Large intestine (tissue), 3 donors: ENCODE results near the gene TMEM205. TPM values are rescaled to one million over a fixed set of nuclear protein-coding genes. Genes with fewer than 3 reads are reported as not detected.
"Not testable (repeated sequence)": the region's sequence is repeated elsewhere in the genome, so short reads cannot be mapped to it uniquely, and the experiment has no call there.

Experiments used
- DNase-seq, 2 donors: peaks; one replicate each; pipeline versions ENCODE4 v3.0.0 to v3.0.0-alpha.2; 2013
- H3K27ac ChIP-seq: one replicate; pipeline ENCODE4 v1.5.1; 2013; ENCODE audit warnings: low read length
- H3K27me3 ChIP-seq: 2 replicates; pipeline ENCODE4 v1.6.1; 2013; ENCODE audit warnings: low read length; ENCODE audit not compliant: control insufficient read depth, insufficient read depth
- H3K36me3 ChIP-seq: 2 replicates; pipeline ENCODE4 v1.6.1; 2013; ENCODE audit warnings: low read length; ENCODE audit not compliant: control insufficient read depth, insufficient read depth
- H3K4me1 ChIP-seq: one replicate; pipeline ENCODE4 v1.6.1; 2013; ENCODE audit warnings: low read length; ENCODE audit not compliant: control insufficient read depth, insufficient read depth
- H3K4me3 ChIP-seq: one replicate; pipeline ENCODE4 v1.5.1; 2013; ENCODE audit warnings: low read length
- H3K9me3 ChIP-seq: one replicate; pipeline ENCODE4 v1.6.1; 2013; ENCODE audit warnings: mild to moderate bottlenecking, low read depth, low read length, moderate library complexity; ENCODE audit not compliant: control insufficient read depth
- WGBS: methylation state at CpG from one replicate; pipeline ENCODE4 v1.1.5; 2013; ENCODE audit warnings: low lambda C conversion rate; ENCODE audit not compliant: insufficient coverage; 5-methylcytosine and 5-hydroxymethylcytosine counted together
- polyA plus RNA-seq: library from polyadenylated mRNA; unstranded; fragments of 120-200 nt; gene quantifications from one replicate; pipeline ENCODE4 v1.2.1, GENCODE V29; 2013

Gene TMEM205
- polyA plus RNA-seq, 1 donor = 111 TPM

- Histone ChIP-seq H3K9me3 (peaks cover 4% of the 10 kb centered on the region), H3K4me3 (peak overlapping the region; percentile 40), H3K36me3 (peaks cover 5% of the 10 kb centered on the region), H3K27me3 (peaks cover 15% of the 10 kb centered on the region), H3K27ac (peak overlapping the region; percentile 67), H3K4me1 (peaks cover 34% of the 10 kb centered on the region)
- 0% methylated on average over 2 of the region's 54 CpGs for WGBS
- DNase-seq = peak; percentile 94 to 97
Measured at GRCh38 chr19:11380653-11381537, 34.8 kb upstream of the TMEM205 start.

DNA sequence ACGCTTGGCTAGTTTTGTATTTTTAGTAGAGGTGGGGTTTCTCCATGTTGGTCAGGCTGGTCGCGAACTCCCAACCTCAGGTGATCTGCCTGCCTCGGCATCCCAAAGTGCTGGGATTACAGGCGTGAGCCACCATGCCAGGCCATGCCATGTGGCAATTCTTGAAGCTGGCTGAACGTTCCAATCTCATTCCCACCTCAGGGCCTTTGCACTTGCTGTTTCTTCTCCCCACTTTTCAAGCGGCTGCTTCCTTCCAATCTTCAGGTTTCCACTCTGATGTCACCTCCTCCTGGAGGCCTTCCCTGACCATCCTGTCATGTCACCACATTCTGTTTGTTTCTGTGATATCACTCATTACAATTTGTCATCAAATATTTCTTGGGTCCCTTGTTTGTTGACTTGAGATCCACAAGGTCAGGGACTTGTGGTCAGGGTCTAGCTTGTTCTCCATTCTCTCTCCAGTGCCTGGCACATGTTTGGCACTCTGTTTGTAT lies 33.8 kb upstream of the TMEM205 start:
- Histone ChIP-seq H3K4me1 (peaks cover 40% of the 10 kb centered on the region), H3K4me3 (no peak overlapping the region), H3K36me3 (peaks cover 5% of the 10 kb centered on the region), H3K9me3 (peaks cover 4% of the 10 kb centered on the region), H3K27ac (no peak overlapping the region), H3K27me3 (peaks cover 15% of the 10 kb centered on the region)
- no CpG with 5 or more reads among the region's 7 CpGs for WGBS
- DNase-seq = no peak

DNA sequence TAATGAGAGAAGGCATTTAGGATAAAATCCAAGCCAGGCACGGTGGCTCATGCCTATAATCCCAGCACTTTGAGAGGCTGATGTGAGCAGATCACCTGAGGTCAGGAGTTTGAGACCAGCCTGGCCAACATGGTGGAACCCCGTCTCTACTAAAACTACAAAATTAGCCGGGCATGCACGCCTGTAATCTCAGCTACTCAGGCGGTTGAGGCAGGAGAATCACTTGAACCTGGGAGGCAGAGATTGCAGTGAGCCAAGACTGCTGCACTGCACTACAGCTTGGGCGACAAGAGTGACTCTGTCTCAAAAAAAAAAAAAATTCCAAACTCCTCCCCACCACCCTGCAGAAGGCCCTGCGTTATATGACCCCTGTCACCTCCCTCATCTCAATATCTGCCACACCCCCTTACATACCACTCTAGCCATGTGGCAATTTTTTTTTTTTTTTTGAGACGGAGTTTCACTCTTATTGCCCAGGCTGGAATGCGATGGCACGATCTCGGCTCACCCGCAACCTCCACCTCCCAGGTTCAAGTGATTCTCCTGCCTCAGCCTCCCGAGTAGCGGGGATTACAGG lies 33.3 kb upstream of the TMEM205 start:
- WGBS = no CpG with 5 or more reads among the region's 14 CpGs
- Histone ChIP-seq H3K27me3 (peaks cover 15% of the 10 kb centered on the region), H3K4me1 (peaks cover 35% of the 10 kb centered on the region)
- DNase-seq, H3K4me3 ChIP-seq, H3K27ac ChIP-seq, H3K9me3 ChIP-seq, H3K36me3 ChIP-seq: not testable (repeated sequence)

- no peak overlapping the region for H3K4me3 ChIP-seq
- no peak overlapping the region for H3K27ac ChIP-seq
- peaks cover 4% of the 10 kb centered on the region for H3K9me3 ChIP-seq
- no CpG with 5 or more reads among the region's 8 CpGs for WGBS
- H3K36me3 ChIP-seq = peaks cover 5% of the 10 kb centered on the region
- peaks cover 35% of the 10 kb centered on the region for H3K4me1 ChIP-seq
- peaks cover 12% of the 10 kb centered on the region for H3K27me3 ChIP-seq
- DNase-seq = peak in 1 of 2 donors; percentile 37
Measured at GRCh38 chr19:11378319-11379189, 32.5 kb upstream of the TMEM205 start.

DNA sequence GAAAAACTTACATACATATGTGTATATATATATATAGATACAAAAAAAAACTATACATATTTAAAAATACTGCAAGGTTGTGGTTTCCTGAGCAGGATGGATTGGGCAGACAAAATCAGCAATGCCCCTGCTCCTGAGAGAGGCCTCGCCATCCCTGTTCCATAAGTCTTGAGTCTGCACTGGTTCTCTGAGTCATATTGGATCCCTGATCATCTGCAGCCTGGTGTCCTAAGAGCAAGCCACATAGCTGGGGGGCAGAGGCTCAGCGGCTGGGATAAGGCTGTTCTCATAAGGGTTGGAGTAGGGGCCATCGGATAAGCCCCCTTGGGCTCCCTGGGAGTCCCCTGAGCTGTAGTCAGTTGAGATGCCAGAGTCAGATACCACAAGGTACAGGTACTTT lies 31.7 kb upstream of the TMEM205 start:
- Histone ChIP-seq H3K27ac (no peak overlapping the region), H3K36me3 (peaks cover 5% of the 10 kb centered on the region), H3K9me3 (no peaks in the 10 kb centered on the region), H3K4me3 (no peak overlapping the region), H3K27me3 (peaks cover 6% of the 10 kb centered on the region), H3K4me1 (peaks cover 29% of the 10 kb centered on the region)
- no CpG with 5 or more reads among the region's 3 CpGs for WGBS
- no peak for DNase-seq

- Histone ChIP-seq H3K4me3 (no peak overlapping the region), H3K4me1 (peaks cover 28% of the 10 kb centered on the region)
Measured at GRCh38 chr19:11377237-11377636, 31.2 kb upstream of the TMEM205 start.

DNA sequence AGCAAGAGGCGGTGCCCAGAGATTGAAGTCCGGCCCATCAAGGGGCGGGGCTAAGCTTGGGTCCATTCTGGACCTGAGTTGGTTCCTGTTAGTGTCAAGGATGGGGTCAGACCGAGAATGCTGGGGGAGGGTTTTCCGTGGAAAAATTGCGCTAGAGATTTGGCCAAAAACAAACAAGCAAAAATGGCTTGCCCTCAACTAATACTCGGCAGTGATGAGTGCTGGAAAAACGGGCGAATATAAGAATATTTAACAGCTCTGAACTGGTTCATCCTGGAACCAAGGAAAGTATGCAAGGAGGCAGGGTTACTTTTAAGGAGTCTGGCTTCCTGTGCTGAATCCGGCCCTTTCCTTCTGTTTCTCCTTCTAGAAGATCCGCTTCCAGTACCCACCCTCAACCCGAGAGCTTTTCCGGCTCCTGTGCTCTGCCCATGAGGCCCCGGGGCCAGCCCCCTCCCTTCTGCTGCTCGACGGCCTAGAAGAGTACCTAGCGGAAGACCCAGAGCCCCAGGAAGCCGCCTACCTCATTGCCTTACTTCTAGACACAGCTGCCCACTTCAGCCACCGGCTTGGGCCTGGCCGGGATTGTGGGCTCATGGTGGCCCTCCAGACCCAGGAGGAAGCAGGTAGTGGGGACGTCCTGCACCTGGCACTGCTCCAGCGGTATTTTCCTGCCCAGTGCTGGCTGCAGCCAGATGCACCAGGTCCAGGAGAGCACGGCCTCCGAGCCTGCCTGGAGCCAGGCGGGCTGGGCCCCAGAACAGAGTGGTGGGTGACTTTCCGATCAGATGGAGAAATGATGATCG lies 29.3 kb upstream of the TMEM205 start:
- no peaks in the 10 kb centered on the region for H3K9me3 ChIP-seq
- 0% methylated on average over 1 of the region's 27 CpGs for WGBS
- H3K4me3 ChIP-seq = peak overlapping the region; percentile 71
- H3K27me3 ChIP-seq = no peaks in the 10 kb centered on the region
- H3K36me3 ChIP-seq = peaks cover 5% of the 10 kb centered on the region
- peaks cover 16% of the 10 kb centered on the region for H3K4me1 ChIP-seq
- H3K27ac ChIP-seq = peak overlapping the region; percentile 93
- DNase-seq = peak in 1 of 2 donors; percentile 70

More at GRCh38 chr19:11377237-11377636, 31.2 kb upstream of the TMEM205 start:
- Histone ChIP-seq H3K27ac (no peak overlapping the region), H3K27me3 (peaks cover 4% of the 10 kb centered on the region), H3K36me3 (peaks cover 5% of the 10 kb centered on the region), H3K9me3 (no peaks in the 10 kb centered on the region)
- DNase-seq = peak in 1 of 2 donors; percentile 49

GRCh38 chr19:11374433-11375142 lies 28.5 kb upstream of the TMEM205 start, which contains the start of gene SWSAP1:
Gene SWSAP1, plus strand, starts transcription at chr19:11374666. Its CDS starts 15 bp downstream, at chr19:11374681.
- no peaks in the 10 kb centered on the region for H3K9me3 ChIP-seq
- no CpG with 5 or more reads among the region's 44 CpGs for WGBS
- peaks cover 13% of the 10 kb centered on the region for H3K4me1 ChIP-seq
- H3K27me3 ChIP-seq = no peaks in the 10 kb centered on the region
- H3K27ac ChIP-seq = peak within 1 kb of the TSS; percentile 93
- DNase-seq = peak; percentile 99 to 100
- peak within 1 kb of the TSS; percentile 71 for H3K4me3 ChIP-seq
- peaks cover 5% of the 10 kb centered on the region for H3K36me3 ChIP-seq

- no peak for DNase-seq
- WGBS = no CpG with 5 or more reads among the region's 11 CpGs
- peak overlapping the region; percentile 71 for H3K4me3 ChIP-seq
Measured at GRCh38 chr19:11373885-11374432, 27.9 kb upstream of the TMEM205 start.

More at GRCh38 chr19:11373885-11374432, 27.9 kb upstream of the TMEM205 start:
- H3K4me1 ChIP-seq = peaks cover 13% of the 10 kb centered on the region
- no peaks in the 10 kb centered on the region for H3K27me3 ChIP-seq
- no peaks in the 10 kb centered on the region for H3K9me3 ChIP-seq
- peak overlapping the region; percentile 93 for H3K27ac ChIP-seq
- H3K36me3 ChIP-seq = peaks cover 5% of the 10 kb centered on the region
